Measurements from ENCODE around the gene UROC1.

UROC1 gene

DNA sequence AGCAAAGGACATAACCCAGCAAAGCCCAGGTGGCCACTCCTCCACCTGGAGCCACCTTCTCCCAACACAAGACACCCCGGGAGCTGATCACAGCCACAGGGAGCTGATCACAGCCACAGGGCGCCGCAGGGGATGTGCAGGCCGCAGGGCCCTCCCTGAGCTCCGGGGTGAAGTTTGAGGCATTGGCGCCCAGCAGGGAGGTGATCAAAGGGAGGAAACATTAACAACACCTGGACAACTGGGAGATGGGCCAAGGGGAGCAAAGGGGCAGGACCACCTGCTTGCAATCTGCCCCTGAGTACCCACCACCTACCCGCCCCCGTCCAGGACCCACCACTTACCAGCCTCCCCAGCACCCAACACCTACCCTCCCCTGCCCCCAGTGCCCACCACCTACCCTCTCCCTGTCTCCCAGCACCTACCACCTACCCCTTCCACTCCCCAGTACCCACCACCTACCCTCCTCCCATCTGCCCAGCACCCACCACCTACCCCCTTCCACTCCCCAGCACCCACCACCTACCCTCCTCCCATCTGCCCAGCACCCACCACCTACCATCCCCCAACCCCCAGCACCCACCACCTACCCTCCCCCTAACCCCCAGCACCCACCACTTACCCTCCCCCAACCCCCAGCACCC is 2.4 kb downstream of the UROC1 start:
- DNase-seq = no peak

DNA sequence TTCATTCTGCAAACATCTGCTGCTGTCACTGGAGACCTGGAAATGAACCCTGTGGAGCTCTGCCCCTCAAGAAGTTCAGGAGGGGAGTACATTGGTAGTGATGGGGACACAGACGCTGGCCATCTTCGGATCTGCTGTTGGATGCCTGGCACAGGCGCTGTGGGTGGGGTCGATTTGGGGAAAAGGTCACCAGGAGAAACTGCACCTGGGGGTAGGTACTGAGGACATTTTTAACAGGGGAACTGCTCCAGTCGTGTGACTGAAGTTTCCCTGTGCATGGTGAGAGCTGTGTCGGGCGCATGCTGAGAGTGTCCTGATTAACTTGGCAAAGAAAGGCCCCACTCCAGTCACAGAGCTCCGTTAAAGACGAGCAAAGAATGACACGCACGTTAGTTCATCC is 3.4 kb downstream of the UROC1 start:
- DNase-seq = no peak

- no peak for DNase-seq
These were observed 4.5 kb downstream of the UROC1 start for GRCh38 chr3:126512916-126513650.

GRCh38 chr3:126512026-126512425 is 5.5 kb downstream of the UROC1 start:
- DNase-seq = no peak

DNA sequence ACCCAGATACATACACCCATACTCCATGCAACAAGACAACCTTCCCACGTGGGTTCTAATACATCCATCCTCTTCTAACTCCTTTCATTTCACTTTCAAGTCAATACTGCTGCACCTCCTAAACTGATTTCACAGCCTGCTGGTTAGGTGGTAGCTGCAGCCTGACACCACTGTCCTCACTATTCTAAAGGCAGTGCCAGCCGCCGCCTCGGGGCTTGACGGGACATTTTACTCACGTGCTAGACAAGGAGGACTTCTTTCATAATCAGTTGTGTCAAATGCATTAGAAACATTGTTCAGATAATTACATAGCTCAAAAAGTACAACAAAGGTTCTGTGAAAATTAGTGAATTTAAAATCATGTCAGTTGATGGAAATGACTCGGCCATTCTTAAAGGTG is 6.3 kb downstream of the UROC1 start:
- DNase-seq = no peak

GRCh38 chr3:126510308-126510910 is 7.2 kb downstream of the UROC1 start:
- DNase-seq = no peak

DNA sequence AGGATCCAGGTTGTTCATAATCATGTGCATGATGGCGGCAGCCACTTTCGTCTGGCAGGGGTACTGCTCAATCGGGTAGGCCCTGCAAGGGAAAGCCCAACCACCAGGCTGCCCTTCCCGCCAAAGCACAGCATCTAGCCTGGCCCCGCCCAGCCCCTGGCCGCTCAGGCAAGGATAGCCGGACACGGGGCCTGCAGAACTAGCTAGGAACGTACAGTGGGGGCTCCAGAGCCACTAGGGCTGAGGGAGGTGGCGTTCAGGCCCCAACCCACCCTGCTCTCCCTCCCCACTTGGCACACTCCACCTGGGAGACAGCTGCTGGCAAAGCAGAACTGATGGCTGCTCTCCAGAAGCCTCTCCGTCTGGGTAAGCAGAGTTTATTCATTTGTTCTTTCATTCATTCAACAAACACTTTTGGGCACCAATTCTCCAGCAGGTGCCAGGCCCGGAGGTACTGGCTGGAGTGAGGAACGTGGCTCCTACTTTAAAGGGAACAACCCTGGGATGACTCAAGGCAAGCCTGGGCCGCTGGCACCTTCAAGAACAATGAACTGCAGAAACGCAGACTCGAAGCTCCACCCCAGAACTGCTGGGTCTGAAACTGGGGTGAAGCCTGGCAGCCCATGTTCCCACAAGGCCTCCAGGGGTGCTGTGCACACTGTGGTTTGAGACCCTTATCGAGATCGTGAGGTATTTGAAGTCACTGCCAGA is 7.8 kb downstream of the UROC1 start:
- DNase-seq = no peak

DNA sequence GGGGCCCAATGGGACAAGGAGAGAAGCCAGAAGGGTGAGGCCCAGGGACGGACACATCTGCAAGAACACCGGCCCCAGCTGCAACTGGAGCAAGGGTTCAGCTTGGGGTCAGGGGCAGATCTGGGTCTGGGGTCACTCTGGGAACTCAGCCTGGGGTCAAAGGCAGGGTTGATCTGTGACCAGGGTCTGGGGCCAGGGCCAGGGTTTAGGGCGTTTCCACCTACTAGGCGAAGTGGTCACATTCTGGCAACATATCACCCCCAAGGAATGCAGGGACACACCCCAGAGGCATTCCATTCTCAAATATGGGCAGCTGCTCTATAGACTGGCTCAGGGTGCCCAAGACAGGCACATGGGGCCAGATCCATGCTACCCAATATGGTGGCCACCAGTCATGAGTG is 9.0 kb downstream of the UROC1 start:
- DNase-seq = no peak

DNA sequence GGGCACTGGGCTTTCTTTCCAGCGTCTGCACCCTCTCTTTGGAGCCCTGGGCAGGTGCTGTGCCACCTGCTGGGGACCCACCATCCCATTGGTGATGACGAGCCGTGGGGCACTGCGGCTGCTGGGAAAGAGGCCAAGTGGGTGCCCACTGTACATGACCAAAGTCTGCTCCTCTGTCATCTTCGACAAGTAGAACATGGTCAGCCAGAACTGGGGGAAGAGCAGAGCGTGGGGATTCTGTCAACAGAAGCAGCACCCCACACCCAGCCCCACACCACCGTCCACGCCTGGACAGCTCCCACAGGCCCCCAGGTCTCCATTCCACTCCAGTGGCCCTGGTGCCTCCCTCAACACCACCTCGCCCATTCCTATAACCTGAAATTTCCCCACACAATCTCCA is 9.7 kb downstream of the UROC1 start:
- DNase-seq = no peak

DNA sequence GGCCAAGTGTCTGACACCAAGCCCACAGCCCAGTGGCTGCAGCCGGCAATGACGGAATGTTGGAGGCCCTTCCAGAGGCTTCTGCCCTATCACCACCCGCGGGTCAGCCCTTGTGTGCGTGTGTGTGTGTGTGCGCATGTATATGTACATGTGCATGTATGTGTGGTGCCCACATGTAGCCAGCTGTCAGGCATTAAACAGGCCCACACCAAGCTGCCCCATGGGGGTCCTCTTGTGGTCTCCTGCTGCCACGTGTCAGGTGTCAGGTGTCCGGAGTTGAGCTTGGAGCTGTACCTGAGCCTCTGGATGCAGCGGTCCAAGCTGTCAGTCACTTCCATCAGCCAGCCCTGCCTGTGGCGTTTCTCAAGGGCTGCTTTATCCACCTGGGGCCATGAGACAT is 13.9 kb downstream of the UROC1 start:
- DNase-seq = no peak

DNA sequence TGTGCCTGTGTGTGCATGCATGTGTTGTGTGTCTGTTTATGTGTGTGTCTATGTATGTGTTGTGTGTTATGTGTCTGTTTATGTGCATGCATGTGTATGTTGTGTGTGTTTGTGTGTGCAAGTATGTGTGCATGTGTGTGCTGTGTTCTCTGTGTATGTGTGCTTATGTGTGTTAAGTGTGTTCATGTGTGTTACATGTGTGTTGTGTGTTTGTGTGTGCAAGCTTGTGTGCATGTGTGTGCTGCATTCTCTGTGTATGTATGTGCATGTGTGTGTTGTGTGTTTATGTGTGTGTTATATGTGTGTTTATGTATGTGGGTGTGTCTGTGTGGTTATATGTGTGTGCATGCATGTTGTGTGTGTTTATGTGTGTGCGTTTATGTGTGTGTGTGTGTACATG is 14.9 kb downstream of the UROC1 start:
- no peak for DNase-seq

DNA sequence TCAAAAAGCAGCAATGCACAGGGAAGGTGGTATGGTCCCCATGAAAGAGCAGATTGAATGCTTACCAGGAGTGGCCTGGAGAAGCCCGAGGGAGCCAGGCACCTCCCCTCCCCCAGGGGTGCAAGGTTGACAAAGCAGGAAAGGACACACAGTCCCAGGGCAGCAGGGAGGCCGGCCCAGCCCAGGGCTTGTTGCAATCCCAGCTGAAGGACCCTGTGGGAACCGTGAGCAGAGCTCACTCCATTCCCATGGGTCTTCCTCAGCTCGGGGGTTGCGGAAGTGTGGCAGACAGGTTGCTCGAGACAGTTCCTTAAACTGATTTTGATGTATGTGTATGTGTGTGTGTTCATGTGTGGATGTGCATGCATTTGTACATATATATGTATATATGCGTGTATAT is 15.8 kb downstream of the UROC1 start:
- no peak for DNase-seq

- no peak for DNase-seq
These were observed 16.5 kb downstream of the UROC1 start for GRCh38 chr3:126501054-126501453.

DNA sequence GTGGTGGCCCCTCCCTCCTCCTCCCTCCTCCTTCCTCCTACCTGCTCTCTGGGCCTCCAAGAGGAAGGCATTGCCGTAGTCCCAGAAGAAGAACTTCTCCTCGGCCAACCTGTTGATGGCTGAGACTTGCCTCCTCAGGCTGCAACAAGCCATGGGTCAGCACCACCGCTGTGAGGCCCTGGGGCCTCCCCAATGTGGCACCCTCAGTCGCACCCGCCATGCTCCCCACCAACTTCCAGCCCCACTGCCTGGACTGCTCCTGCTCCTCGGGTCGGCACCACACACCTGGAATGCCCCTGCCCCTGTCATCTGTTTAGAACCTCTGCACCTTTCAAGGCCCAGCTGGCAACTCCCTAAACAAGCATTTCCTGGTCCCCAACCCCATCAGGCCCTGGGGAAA is 17.6 kb downstream of the UROC1 start:
- no peak for DNase-seq

GRCh38 chr3:126499401-126499800 is 18.2 kb downstream of the UROC1 start:
- DNase-seq = no peak

- no peak for DNase-seq
These were observed 18.6 kb downstream of the UROC1 start for GRCh38 chr3:126498929-126499328.

DNA sequence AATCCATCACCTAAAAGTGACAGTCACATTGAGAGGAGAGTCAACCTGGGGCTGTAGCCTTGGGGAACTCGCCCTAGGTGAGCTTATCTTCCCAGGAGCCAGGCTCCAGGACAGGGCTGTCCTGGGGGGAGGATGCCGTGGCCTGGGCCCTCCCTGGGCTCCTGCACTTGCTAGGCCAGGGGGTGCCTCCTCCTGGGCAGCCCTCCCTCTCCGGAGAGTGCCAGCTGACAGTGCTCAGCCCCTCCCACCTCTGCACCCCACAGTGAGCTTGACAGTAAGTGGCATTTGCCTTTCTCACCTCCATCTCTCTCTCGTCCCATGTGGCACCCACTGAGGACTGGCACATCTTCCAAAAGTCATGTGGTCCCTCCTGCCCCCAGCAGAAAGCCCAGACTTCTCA is 19.1 kb downstream of the UROC1 start:
- DNase-seq = no peak

DNA sequence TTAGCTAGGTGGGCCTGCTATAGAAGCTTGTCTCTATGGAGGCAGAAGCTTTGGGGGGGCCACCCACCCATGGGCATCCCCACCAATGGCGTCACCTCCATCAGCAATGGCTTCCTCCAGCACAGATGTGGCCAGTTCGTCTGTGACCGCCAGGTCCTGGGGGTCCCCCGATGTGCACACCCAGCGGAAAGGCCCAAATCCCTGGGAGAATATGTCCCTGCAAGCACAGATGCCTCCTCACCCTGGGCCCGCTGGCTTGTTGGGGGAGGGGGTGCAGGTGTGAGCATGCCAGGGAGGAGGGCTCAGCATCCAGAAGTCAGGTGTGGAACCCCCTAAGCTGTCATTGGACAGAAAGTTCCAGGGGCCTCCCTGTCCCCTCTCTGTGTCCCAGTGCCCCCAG is 19.6 kb downstream of the UROC1 start:
- no peak for DNase-seq

- no peak for DNase-seq
These were observed 20.4 kb downstream of the UROC1 start for GRCh38 chr3:126496894-126497850.

DNA sequence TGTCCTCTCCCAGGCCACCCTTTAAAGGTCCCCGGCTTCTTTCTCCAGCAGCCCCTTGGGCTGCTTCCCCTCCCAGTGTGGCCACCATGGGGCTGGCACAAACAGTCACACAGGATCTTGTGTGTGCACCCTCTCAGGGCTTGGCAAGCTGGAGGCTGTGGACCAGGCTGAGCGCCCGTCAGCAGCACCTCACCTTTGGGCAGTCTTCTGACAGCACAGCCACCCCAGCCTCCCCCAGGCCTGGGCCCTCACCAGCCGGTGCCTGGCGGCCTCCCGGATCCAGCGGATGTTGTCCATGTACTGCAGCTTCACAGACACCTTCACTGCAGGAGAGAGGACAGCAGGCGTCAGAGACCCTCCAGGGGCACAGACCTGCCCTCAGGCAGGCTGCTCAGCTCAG is 21.8 kb downstream of the UROC1 start:
- DNase-seq = no peak

DNA sequence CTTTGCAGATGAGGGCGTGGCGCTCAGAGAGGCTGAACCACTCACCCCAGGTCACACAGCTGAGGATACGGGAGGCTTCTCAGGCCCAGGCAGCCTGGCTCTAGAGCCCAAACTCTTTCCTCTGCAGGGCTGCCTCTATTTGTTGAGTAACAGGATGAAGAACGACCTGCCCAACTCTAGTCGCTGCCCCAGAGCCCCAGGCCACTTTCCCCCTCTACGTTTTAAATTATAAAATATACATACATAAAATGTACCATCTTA is 22.7 kb downstream of the UROC1 start:
- no peak for DNase-seq

DNA sequence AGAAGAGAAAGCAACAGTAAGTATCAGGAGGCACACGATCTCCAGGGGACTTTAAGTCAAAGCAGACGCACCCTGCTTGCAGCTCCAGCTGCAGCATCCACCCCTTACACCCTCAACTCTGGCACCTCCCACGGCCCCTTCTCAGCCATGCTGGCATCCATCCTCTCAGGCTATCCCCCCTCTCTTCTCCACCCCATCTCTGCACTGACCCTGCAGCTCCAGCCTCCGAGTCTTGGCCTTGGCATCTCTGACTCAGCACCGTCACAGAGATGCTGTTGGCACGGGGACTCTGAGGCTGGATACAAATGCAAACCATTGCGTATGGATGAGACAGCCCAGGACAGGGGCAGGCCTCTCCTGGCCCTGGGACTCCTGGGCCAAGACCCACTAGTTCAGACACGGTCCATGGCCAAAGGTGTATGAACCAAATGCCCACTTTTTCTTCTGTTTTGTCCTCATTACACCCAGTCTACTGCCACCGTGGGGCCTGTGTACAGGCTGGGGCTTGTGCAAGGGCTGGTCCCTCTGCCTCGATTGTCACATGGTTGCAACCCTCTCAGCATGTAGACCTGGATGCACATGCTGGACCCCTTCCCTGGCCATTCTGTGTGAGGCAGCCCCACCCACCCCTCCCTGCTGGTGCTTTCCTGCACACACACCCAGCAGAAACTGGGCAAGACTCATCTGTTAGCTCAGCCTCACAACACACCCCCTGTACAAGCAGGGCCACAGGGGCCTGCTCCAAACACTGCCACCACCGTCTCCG is 23.2 kb downstream of the UROC1 start:
- no peak for DNase-seq

Measured in CD4-positive, alpha-beta T cell treated with Interleukin-17A for 4 hours (primary cell).